Measurements from ENCODE around the gene IL1RAPL1.

The IL1RAPL1 gene

DNA sequence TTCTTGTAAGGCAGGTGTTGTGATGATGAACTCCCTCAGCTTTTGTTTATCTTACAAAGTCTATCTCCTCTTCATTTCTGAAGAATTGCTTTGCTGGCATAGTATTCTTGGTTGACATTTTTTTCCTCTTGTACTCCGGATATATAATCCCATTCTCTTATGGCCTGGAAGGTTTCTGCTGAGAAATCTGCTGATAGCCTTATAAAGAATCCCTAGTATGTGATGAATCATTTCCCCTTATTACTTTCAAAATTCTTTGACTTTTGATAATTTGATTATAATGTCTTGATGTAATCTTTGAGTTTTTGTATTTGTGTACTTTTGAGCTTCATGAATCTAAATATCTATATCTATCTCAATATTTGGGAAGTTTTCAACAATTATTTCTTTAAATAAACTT, 972.8 kb downstream of the IL1RAPL1 start:
- no peak for TF ChIP-seq POLR2AphosphoS5 (IDR thresholded peaks at IDR 0.05; ENCODE audit: low read depth, low read length)
- TF ChIP-seq FOXP2 (optimal IDR thresholded peaks at IDR 0.05; ENCODE audit: borderline replicate concordance, extremely low read depth, extremely low read length, insufficient read depth) = no peak
- no peak for TF ChIP-seq SIN3A (IDR thresholded peaks at IDR 0.05; ENCODE audit: borderline replicate concordance, insufficient read depth, low read length)
- no peak for TF ChIP-seq REST (IDR thresholded peaks at IDR 0.05; ENCODE audit: insufficient read depth in 1 of 2, low read depth in 2 of 2, low read length in 2 of 2)
- no peak for TF ChIP-seq TAF1 (IDR thresholded peaks at IDR 0.05; ENCODE audit: borderline replicate concordance, insufficient read depth, low read length)

GRCh38 chrX:29561417-29561816, 974.2 kb downstream of the IL1RAPL1 start:
- TF ChIP-seq REST (IDR thresholded peaks at IDR 0.05; ENCODE audit: insufficient read depth in 1 of 2, low read depth in 2 of 2, low read length in 2 of 2) = no peak
- TF ChIP-seq SIN3A (IDR thresholded peaks at IDR 0.05; ENCODE audit: borderline replicate concordance, insufficient read depth, low read length) = no peak
- TF ChIP-seq FOXP2 (optimal IDR thresholded peaks at IDR 0.05; ENCODE audit: borderline replicate concordance, extremely low read depth, extremely low read length, insufficient read depth) = no peak
- TF ChIP-seq TAF1 (IDR thresholded peaks at IDR 0.05; ENCODE audit: borderline replicate concordance, insufficient read depth, low read length) = no peak

GRCh38 chrX:29580560-29580959, 993.3 kb downstream of the IL1RAPL1 start:
- TF ChIP-seq REST (IDR thresholded peaks at IDR 0.05; ENCODE audit: insufficient read depth in 1 of 2, low read depth in 2 of 2, low read length in 2 of 2) = no peak
- TF ChIP-seq SIN3A (IDR thresholded peaks at IDR 0.05; ENCODE audit: borderline replicate concordance, insufficient read depth, low read length) = no peak
- TF ChIP-seq POLR2AphosphoS5 (IDR thresholded peaks at IDR 0.05; ENCODE audit: low read depth, low read length) = no peak
- TF ChIP-seq FOXP2 (optimal IDR thresholded peaks at IDR 0.05; ENCODE audit: borderline replicate concordance, extremely low read depth, extremely low read length, insufficient read depth) = no peak
- no peak for TF ChIP-seq TAF1 (IDR thresholded peaks at IDR 0.05; ENCODE audit: borderline replicate concordance, insufficient read depth, low read length)

DNA sequence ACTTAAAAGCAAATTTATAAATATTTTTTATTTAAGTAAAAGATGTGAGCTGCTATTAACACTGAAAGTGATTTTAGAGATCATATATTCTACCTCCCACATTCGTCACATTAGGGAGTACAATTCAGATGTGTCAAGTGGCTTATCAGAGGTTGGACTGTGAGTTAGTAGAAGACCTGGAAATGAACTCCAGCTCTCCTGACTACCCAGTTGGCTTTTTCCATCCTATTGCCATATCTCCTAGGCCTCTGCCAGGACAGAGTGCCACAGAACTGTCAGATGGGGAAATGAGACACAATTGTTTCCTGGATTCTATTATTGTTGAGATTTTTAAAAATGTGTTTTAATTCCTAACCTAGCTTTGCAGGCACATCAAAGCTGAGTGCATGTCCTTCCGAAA, 994.0 kb downstream of the IL1RAPL1 start:
- TF ChIP-seq POLR2AphosphoS5 (IDR thresholded peaks at IDR 0.05; ENCODE audit: low read depth, low read length) (no peak), TAF1 (IDR thresholded peaks at IDR 0.05; ENCODE audit: borderline replicate concordance, insufficient read depth, low read length) (no peak), SIN3A (IDR thresholded peaks at IDR 0.05; ENCODE audit: borderline replicate concordance, insufficient read depth, low read length) (no peak), REST (IDR thresholded peaks at IDR 0.05; ENCODE audit: insufficient read depth in 1 of 2, low read depth in 2 of 2, low read length in 2 of 2) (no peak), FOXP2 (optimal IDR thresholded peaks at IDR 0.05; ENCODE audit: borderline replicate concordance, extremely low read depth, extremely low read length, insufficient read depth) (no peak)

GRCh38 chrX:29587107-29587506, 999.9 kb downstream of the IL1RAPL1 start:
- no peak for TF ChIP-seq REST (IDR thresholded peaks at IDR 0.05; ENCODE audit: insufficient read depth in 1 of 2, low read depth in 2 of 2, low read length in 2 of 2)
- TF ChIP-seq POLR2AphosphoS5 (IDR thresholded peaks at IDR 0.05; ENCODE audit: low read depth, low read length) = no peak
- TF ChIP-seq TAF1 (IDR thresholded peaks at IDR 0.05; ENCODE audit: borderline replicate concordance, insufficient read depth, low read length) = no peak
- no peak for TF ChIP-seq FOXP2 (optimal IDR thresholded peaks at IDR 0.05; ENCODE audit: borderline replicate concordance, extremely low read depth, extremely low read length, insufficient read depth)
- no peak for TF ChIP-seq SIN3A (IDR thresholded peaks at IDR 0.05; ENCODE audit: borderline replicate concordance, insufficient read depth, low read length)

Measured in PFSK-1 (cell line).